Panc1 (cell line): ENCODE data around the gene CTXND1. TPM values are rescaled to one million over a fixed set of nuclear protein-coding genes. Genes with fewer than 3 reads are reported as not detected.

Source experiments
- ATAC-seq: fragments of 200-7000 bp; cut with Tn5 transposase; 2 replicates; pipeline ENCODE4 v1.9.1; 2020; ENCODE audit warnings: mild to moderate bottlenecking, moderate library complexity
- BruUV-seq: library from RNA; stranded (reverse); fragments of 400-500 nt; replicated peaks from 2 replicates; lab custom pipeline; 2021; lab: Mats Ljungman, UMichigan
- CTCF ChIA-PET: fragments of 300-600 bp; sonication (Branson Sonifier 250); formaldehyde crosslinking; loops from one replicate; lab custom pipeline; 2022; ENCODE audit warnings: antibody characterized with exemption; lab: Charles Lee
- POLR2A ChIA-PET: fragments of 300-600 bp; sonication (Branson Sonifier 250); formaldehyde crosslinking; loops from one replicate; lab custom pipeline; 2022; ENCODE audit warnings: antibody characterized with exemption; lab: Charles Lee
- DNase-seq: peaks from one replicate; pipeline ENCODE4 v3.0.0-alpha.2; 2010; ENCODE audit warnings: low read depth, low spot score
- H3K27ac ChIP-seq: 2 replicates; pipeline ENCODE4 v1.5.1; 2011; ENCODE audit warnings: mild to moderate bottlenecking, low read length, inconsistent platforms
- H3K27me3 ChIP-seq: fragments of 200-500 bp; sonication (Bioruptor generic); 2 replicates; pipeline ENCODE4 v1.6.0; 2014; ENCODE audit warnings: low read length, inconsistent platforms; ENCODE audit not compliant: control insufficient read depth, insufficient read depth
- H3K36me3 ChIP-seq: fragments of 200-500 bp; sonication (Bioruptor generic); 2 replicates; pipeline ENCODE4 v1.5.1; 2014; ENCODE audit warnings: inconsistent platforms, mild to moderate bottlenecking, low read length, moderate library complexity; ENCODE audit not compliant: control insufficient read depth, insufficient read depth
- H3K4me1 ChIP-seq: 2 replicates; pipeline ENCODE4 v1.5.1; 2011; ENCODE audit warnings: inconsistent platforms, mild to moderate bottlenecking, low read length, moderate library complexity; ENCODE audit not compliant: control insufficient read depth, insufficient read depth
- H3K4me3 ChIP-seq, 2 experiments: 2 replicates each; pipeline ENCODE4 v1.5.1; 2011 to 2012; ENCODE audit warnings: low read depth in 2 of 2, low read length in 2 of 2, mild to moderate bottlenecking in 2 of 2, inconsistent platforms in 1 of 2, moderate library complexity in 1 of 2
- H3K9me3 ChIP-seq: fragments of 200-500 bp; sonication (Bioruptor generic); 2 replicates; pipeline ENCODE4 v1.5.1; 2014; ENCODE audit warnings: low read depth, mild to moderate bottlenecking, inconsistent platforms, low read length, moderate library complexity; ENCODE audit not compliant: control insufficient read depth, insufficient read depth
- POLR2AphosphoS5 ChIP-seq: IDR thresholded peaks from 2 replicates; pipeline ENCODE4 v1.6.1; 2012; ENCODE audit warnings: mild to moderate bottlenecking, low read depth, low read length, moderate library complexity
- SIN3A ChIP-seq: IDR thresholded peaks from 2 replicates; pipeline ENCODE4 v1.6.1; 2012; ENCODE audit warnings: low read depth, mild to moderate bottlenecking, low read length, moderate library complexity, borderline replicate concordance; ENCODE audit not compliant: insufficient read depth
- TCF7L2 ChIP-seq: IDR thresholded peaks from 2 replicates; pipeline ENCODE4 v1.6.1; 2011; ENCODE audit warnings: mild to moderate bottlenecking, low read depth, low read length, inconsistent platforms
- in situ Hi-C: cut with HindIII; loops from 2 replicates; pipeline ENCODE4 v1.10.0; 2016; ENCODE audit warnings: low sequenced_read_pairs, low pct_unique_long_range_greater_than_20kb
- intact Hi-C: fragments of 100-400 bp; cut with micrococcal nuclease; formaldehyde crosslinking; loops from one replicate; pipeline ENCODE4 v1.10.0; 2022; ENCODE audit not compliant: unreplicated experiment
- total RNA-seq: library from RNA; stranded (reverse); gene quantifications from one replicate; pipeline ENCODE4 v1.2.1, GENCODE V29; 2021; ENCODE audit not compliant: unreplicated experiment
- TF ChIP-seq, protein P1 (sequence below), 2 experiments: IDR thresholded peaks; 2 replicates each; pipeline ENCODE4 v1.6.1; 2011 to 2012; ENCODE audit warnings: low read depth in 2 of 2, control low read depth in 1 of 2, low read length in 1 of 2, mild to moderate bottlenecking in 1 of 2, moderate library complexity in 1 of 2; ENCODE audit not compliant: insufficient read depth in 1 of 2
- TF ChIP-seq, protein P2 (sequence below): fragments of 450-650 bp; IDR thresholded peaks from 2 replicates; pipeline ENCODE4 v1.5.1; 2017; ENCODE audit warnings: mild to moderate bottlenecking

CTXND1 gene
- total RNA-seq, 1 experiment from 2014 or later: not detected

DNA sequence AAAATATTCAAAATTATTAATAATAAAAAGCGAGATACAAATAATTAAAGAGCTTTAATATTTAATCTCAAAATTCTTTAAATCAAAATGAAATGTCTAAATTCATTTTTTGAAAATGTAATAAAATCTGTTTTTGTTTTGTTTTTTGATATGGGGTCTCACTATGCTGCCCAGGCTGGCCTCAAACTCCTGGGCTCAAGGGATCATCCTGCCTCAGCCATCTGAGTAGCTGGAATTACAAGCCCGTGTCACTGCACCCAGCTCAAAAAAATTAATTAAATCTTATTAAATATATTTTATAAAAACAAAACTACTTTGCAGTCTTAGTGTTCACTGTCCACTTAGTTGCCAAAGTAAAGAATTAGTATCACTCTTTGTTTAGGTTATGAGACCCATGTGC is 60.8 kb downstream of the CTXND1 start:
- CTCF ChIA-PET: no interaction called here
- no peaks in the 10 kb centered on the region for H3K9me3 ChIP-seq
- POLR2A ChIA-PET: no interaction called here
- DNase-seq (no peak), ATAC-seq (no peak)
- no peaks in the 10 kb centered on the region for H3K4me1 ChIP-seq
- no peak for TF ChIP-seq POLR2AphosphoS5
- TF ChIP-seq, protein P1, sequence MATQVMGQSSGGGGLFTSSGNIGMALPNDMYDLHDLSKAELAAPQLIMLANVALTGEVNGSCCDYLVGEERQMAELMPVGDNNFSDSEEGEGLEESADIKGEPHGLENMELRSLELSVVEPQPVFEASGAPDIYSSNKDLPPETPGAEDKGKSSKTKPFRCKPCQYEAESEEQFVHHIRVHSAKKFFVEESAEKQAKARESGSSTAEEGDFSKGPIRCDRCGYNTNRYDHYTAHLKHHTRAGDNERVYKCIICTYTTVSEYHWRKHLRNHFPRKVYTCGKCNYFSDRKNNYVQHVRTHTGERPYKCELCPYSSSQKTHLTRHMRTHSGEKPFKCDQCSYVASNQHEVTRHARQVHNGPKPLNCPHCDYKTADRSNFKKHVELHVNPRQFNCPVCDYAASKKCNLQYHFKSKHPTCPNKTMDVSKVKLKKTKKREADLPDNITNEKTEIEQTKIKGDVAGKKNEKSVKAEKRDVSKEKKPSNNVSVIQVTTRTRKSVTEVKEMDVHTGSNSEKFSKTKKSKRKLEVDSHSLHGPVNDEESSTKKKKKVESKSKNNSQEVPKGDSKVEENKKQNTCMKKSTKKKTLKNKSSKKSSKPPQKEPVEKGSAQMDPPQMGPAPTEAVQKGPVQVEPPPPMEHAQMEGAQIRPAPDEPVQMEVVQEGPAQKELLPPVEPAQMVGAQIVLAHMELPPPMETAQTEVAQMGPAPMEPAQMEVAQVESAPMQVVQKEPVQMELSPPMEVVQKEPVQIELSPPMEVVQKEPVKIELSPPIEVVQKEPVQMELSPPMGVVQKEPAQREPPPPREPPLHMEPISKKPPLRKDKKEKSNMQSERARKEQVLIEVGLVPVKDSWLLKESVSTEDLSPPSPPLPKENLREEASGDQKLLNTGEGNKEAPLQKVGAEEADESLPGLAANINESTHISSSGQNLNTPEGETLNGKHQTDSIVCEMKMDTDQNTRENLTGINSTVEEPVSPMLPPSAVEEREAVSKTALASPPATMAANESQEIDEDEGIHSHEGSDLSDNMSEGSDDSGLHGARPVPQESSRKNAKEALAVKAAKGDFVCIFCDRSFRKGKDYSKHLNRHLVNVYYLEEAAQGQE (IDR thresholded peaks at IDR 0.05; ENCODE audit: insufficient read depth in 1 of 2, low read depth in 2 of 2, low read length in 1 of 2): no peak
- H3K36me3 ChIP-seq: peaks cover 2% of the 10 kb centered on the region; the same call in 1 of the 2 replicates
- BruUV-seq: no TSS peak
- no peak overlapping the region for H3K27ac ChIP-seq
- no peaks in the 10 kb centered on the region for H3K27me3 ChIP-seq
- intact Hi-C loops: no loop called here
- in situ Hi-C loops: no loop called here
- no peak overlapping the region for H3K4me3 ChIP-seq

DNA sequence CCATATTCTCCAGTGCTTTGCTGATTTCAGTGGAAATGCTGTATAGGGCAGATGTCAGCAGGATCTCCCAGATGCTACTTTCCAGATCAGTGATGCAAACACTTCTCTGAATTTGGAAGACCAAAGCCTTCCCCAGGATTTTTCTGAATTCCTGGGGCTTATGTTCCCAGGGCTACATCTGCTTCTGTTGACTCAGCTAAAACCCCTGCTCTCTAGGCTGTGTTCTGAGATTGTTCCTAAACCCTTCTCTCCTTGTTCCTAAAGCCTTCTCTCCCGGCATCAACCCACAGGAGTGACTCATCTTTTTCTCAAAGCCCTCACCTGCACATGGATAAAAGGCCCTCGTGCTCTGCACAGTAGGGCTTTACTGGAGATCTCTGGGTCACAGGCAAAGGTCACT is 63.8 kb downstream of the CTXND1 start:
- BruUV-seq: no TSS peak
- TF ChIP-seq SIN3A (no peak), TCF7L2 (no peak), POLR2AphosphoS5 (no peak)
- TF ChIP-seq, protein P1 (IDR thresholded peaks at IDR 0.05; ENCODE audit: insufficient read depth in 1 of 2, low read depth in 2 of 2, low read length in 1 of 2): no peak
- ATAC-seq (no peak), DNase-seq (no peak)
- H3K4me1 ChIP-seq: no peaks in the 10 kb centered on the region
- intact Hi-C loops: no loop called here
- no peaks in the 10 kb centered on the region for H3K9me3 ChIP-seq
- in situ Hi-C loops: no loop called here
- POLR2A ChIA-PET: no interaction called here
- H3K36me3 ChIP-seq: peaks cover 2% of the 10 kb centered on the region; the same call in 1 of the 2 replicates
- no peaks in the 10 kb centered on the region for H3K27me3 ChIP-seq
- CTCF ChIA-PET: no interaction called here
- no peak overlapping the region for H3K27ac ChIP-seq
- H3K4me3 ChIP-seq: no peak overlapping the region

DNA sequence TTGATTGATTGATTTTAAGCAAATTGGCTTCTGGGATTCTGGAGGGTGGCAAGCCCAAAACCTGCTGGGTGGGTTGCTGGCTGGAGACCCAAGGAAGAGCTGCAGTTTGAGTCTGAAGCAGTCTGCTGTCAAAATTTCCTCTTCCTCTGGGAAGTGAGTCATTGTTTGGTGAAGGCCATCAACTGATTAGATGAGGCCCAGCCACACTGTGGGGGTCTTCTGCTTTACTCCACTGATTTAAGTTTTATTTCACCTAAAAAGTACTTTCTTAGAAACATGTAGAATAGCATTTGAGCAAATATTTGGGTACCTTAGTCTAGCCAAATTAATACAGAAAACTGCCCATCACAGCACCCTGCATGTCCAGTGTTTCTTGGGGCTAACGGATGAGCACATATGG is 65.4 kb downstream of the CTXND1 start:
- BruUV-seq: no TSS peak
- no peaks in the 10 kb centered on the region for H3K4me1 ChIP-seq
- POLR2A ChIA-PET: no interaction called here
- CTCF ChIA-PET: no interaction called here
- no peak overlapping the region for H3K27ac ChIP-seq
- peaks cover 2% of the 10 kb centered on the region for H3K36me3 ChIP-seq
- intact Hi-C loops (no loop called here), in situ Hi-C loops (no loop called here)
- H3K4me3 ChIP-seq: no peak overlapping the region
- H3K27me3 ChIP-seq: no peaks in the 10 kb centered on the region
- TF ChIP-seq SIN3A (no peak), POLR2AphosphoS5 (no peak), TCF7L2 (no peak)
- TF ChIP-seq, protein P2, sequence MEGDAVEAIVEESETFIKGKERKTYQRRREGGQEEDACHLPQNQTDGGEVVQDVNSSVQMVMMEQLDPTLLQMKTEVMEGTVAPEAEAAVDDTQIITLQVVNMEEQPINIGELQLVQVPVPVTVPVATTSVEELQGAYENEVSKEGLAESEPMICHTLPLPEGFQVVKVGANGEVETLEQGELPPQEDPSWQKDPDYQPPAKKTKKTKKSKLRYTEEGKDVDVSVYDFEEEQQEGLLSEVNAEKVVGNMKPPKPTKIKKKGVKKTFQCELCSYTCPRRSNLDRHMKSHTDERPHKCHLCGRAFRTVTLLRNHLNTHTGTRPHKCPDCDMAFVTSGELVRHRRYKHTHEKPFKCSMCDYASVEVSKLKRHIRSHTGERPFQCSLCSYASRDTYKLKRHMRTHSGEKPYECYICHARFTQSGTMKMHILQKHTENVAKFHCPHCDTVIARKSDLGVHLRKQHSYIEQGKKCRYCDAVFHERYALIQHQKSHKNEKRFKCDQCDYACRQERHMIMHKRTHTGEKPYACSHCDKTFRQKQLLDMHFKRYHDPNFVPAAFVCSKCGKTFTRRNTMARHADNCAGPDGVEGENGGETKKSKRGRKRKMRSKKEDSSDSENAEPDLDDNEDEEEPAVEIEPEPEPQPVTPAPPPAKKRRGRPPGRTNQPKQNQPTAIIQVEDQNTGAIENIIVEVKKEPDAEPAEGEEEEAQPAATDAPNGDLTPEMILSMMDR: no peak
- TF ChIP-seq, protein P1 (IDR thresholded peaks at IDR 0.05; ENCODE audit: insufficient read depth in 1 of 2, low read depth in 2 of 2, low read length in 1 of 2): no peak
- ATAC-seq (no peak), DNase-seq (no peak)
- no peaks in the 10 kb centered on the region for H3K9me3 ChIP-seq
